Epithelial cell of proximal tubule (primary cell): ENCODE data around the gene FARP1. TPM values are rescaled to one million over a fixed set of nuclear protein-coding genes. Genes with fewer than 3 reads are reported as not detected.

Source experiments
- DNase-seq: peaks from one replicate; pipeline ENCODE4 v3.0.0-alpha.2; 2011; ENCODE audit warnings: low read depth
- H3K4me3 ChIP-seq: 2 replicates; pipeline ENCODE4 v1.5.1; 2011; ENCODE audit warnings: low read depth, mild to moderate bottlenecking, low read length
- CTCF ChIP-seq: conservative IDR thresholded peaks from 2 replicates; pipeline ENCODE4 v1.5.1; 2012; ENCODE audit warnings: low read depth, mild to moderate bottlenecking, low read length
- total RNA-seq: library from RNA; depleted of rRNA; stranded (reverse); fragments of >200 nt; gene quantifications from 2 replicates; pipeline ENCODE4 v1.2.3, GENCODE V29; 2015

The FARP1 gene
- total RNA-seq, 1 donor from 2014 or later, result 97.0 TPM

- DNase-seq, result no peak
- no peak for TF ChIP-seq CTCF
- no peak overlapping the region for H3K4me3 ChIP-seq
Observed at GRCh38 chr13:98284679-98285078, 141.8 kb downstream of the FARP1 start.

GRCh38 chr13:98285317-98285716, 142.4 kb downstream of the FARP1 start:
- H3K4me3 ChIP-seq, result no peak overlapping the region
- TF ChIP-seq CTCF, result no peak
- DNase-seq, result no peak

- no peak overlapping the region for H3K4me3 ChIP-seq
- no peak for TF ChIP-seq CTCF
- no peak for DNase-seq
Observed at GRCh38 chr13:98285852-98286594, 143.1 kb downstream of the FARP1 start.

- no peak overlapping the region for H3K4me3 ChIP-seq
- TF ChIP-seq CTCF, result no peak
- DNase-seq, result no peak
Observed at GRCh38 chr13:98286799-98287198, 143.9 kb downstream of the FARP1 start.

- H3K4me3 ChIP-seq, result no peak overlapping the region
- no peak for DNase-seq
- TF ChIP-seq CTCF, result no peak
Observed at GRCh38 chr13:98288211-98288610, 145.3 kb downstream of the FARP1 start.

- no peak overlapping the region for H3K4me3 ChIP-seq
- no peak for DNase-seq
- no peak for TF ChIP-seq CTCF
Observed at GRCh38 chr13:98289339-98289945, 146.5 kb downstream of the FARP1 start.

- no peak for DNase-seq
- no peak overlapping the region for H3K4me3 ChIP-seq
- TF ChIP-seq CTCF, result no peak
Observed at GRCh38 chr13:98290261-98290660, 147.4 kb downstream of the FARP1 start.
